ELR (cell line): ENCODE measurements around the gene MINDY4.
A peak's percentile ranks its signal among the peaks of the same experiment; 100 is the strongest.

ENCODE experiments used
- DNase-seq: peaks from one replicate; pipeline ENCODE4 v3.0.0-alpha.2; 2015; ENCODE audit warnings: low read depth

Gene MINDY4

DNA sequence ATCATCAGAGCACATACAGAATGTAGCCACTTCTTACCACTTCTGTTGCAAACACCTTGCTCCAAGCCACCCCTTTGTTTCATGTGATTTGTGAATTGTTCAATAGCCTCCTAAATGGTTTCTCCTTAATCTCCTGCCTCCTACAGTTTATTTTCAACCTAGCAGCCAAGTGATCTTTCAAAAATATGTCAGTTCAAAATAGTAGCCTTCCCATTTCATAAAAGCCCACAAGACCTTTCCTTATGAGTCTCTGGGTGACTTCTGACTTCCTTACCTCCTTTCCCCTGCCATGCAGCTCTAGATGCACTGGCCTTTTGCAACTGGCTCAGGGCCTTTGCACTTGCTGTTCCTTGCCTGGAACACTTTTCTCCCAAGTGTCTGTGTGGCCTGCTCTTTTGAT is 4.8 kb downstream of the MINDY4 start:
- DNase-seq = no peak

DNA sequence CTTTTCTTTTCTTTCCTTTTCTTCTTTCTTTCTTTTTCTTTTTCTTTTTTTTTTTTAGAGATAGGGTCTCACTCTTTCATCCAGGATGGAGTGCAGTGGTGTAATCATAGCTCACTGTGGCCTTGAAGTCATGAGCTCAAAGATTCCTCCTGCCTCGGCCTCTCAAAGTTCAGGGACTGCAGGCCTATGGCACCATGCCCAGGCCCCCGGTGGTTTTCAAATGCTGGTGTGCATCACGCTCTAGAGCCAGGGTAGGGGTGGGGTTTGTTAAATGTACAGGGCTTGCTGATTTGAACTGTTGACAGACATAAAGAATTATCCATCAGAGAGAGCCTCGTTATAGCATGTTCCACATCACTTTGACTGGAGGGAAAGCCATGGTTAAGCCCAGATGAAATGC is 5.8 kb downstream of the MINDY4 start:
- no peak for DNase-seq

DNA sequence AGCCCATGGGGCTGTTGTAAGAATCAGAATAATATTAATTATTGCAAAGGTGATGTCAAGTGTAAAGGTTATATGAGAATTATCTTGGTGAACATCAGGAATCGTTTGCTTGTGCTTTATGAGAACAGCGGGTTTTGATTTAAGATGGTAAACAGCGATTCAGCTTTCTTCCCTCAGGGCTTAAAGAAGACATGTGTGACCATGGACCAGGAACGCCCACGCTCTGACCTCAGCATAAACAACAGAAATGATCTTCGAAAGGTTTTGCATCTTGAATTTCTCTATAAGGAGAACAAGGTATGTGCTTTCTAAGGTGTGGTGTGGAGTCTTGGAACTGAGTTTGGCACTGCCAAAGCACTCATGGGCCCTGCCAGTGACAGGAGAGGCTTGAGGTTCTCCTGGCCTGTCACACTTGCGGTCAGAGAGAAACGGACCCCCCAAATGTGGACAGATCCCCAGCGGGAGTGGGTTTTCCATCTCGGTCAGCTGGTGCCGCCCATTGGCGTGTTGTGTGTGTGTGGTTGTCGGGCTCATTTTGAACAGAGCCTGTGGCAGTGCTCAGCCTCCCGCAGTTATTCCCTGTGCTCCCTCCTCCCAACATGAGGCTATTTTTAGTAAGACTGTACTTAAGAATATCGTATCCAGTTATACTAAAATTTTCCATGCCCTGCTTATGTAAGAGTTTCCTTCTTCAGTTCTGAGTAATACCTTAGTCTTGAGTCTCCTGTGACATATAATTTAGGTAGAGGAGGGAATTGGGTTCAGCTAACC is 7.2 kb downstream of the MINDY4 start:
- DNase-seq = no peak

DNA sequence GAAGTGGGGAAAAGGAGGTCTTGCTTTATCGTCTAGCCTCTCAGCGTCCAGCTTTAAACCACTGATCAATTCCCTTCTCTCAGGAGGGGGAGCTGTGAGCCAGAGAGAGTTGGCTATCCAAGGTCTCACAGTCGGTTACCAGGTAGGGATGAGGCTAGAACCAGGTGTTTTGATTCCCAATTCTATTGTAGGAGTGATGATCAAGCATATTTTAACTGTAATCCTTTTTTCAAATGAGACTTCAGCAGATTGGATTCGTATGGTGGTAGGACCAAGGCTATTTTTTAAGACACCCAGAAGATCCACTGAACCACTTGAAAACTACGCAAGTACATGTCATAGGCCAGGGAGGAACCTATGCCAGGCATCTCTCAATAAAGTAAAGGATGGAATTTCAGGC is 8.4 kb downstream of the MINDY4 start:
- no peak for DNase-seq

DNA sequence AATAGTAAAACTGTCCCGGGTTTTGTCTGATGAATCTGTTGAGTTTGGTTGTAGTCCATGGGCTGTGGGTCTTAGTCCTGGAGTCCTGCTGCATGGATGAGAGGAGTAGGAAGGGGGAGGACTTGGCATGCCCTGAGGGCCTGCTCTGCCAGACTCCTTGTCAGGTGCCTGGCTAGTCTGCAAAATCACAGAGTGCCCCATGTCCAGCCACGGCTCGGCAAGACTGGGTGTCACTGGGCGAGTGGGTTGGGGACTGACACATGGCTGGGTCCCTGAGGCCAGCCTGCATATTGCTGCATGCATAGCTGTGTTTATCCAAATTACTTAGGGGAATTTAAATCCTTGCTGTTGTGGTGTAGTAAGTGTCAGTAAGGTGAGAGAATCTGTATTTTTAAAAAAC is 9.7 kb downstream of the MINDY4 start:
- DNase-seq = no peak

DNA sequence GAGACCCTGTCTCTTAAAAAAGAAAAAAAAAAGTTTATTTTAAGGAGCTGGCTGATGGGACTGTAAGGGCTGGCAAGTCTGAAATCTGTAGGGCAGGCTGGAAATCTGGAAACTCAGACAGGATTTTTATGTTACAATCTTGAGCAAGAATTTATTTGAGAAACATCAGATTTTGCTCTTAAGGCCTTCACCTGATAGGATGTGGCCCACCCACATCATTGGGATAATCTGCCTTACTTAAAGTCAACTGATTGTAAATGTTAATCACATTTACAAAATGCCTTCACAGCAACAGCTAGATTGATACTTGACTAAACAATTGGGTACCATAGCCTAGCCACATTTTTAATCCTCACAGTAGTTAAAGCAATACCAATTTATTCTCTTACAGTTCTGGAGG is 11.5 kb downstream of the MINDY4 start:
- no peak for DNase-seq

DNA sequence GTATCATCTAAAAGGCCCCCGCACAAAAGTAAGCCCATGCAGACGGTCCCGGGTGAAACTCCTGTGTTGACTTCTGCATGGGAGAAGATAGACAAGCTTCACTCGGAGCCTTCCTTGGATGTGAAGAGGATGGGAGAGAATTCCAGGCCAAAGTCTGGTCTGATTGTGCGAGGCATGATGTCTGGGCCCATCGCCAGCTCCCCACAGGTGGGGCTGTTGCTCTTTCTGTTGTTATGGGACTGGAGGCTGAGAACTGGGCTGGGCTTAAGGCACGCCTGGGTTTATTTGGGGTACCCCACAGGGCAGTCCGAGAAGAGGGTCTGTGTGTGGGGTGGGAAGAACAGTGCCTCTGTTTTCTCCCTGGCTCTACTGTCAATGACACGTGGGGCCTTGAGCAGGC is 14.6 kb downstream of the MINDY4 start:
- no peak for DNase-seq

DNA sequence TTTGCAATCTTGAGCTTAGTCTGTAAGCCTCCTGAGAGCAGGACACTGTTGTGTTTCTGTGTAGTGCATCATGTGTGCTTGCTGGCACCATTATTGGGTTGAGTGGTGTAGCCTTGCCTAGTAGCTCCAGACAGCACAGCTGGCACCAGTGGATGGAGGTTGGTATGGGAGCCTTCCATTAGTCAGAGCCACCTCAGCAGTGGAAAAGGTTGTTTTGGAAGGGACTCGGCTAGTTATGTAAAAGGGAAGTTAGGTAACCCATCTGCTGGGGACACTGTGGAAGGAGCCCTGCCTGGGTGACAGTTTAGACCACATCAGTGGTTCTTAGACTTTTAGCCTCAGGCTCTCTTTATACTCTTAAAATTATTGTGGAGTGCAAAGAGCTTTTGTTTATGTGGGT is 16.3 kb downstream of the MINDY4 start:
- DNase-seq = no peak

DNA sequence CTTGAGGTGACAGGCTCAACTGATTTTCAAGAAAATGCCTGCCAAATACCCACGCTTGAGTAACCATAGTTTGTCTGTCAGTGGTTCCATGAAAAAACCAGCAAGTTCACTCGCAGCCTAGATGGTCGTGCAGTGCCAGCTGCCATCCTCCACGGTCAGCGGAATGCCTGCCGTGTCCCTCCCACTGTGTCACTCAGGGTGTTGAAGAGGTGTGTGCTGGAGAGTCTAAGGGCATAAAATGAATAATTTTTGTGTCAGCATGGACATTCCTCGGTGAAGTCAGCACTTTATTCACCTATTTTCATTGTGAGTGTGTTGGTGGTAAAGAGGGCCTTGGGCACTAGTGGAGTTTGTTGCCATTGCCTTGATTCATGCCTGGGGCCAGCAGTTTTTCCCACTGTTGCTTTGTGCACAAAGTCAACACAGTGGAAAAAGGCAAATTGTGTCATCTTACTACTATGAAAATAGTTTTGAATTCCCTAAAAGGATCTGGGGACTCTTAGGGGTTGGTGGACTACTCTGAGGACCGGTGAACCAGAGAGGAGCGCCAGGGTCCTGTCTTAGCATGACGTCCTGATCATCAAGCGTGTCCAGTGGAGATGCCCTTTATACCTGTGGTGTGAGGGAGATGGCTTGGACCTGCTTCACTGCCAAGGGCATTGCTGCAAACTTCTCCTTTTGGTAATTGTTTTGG is 17.6 kb downstream of the MINDY4 start:
- no peak for DNase-seq

DNA sequence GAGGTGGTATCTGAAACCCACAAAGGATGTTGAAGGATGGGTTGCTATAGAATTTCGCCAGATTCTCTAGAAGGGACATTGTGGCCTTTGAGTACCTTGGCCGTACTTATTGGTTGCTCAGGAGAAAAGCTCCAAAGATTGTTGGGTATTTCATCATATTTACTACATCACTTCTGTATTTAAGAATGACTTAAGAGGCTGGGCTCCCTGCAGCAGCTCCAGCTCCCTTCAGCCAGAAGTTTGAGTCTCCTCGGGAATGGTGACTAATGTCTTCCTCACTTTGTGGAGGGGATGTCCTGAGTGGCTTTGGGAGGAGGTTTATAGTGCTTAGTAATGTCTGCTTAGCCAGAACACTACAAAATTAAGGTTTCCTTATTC is 18.1 kb downstream of the MINDY4 start:
- DNase-seq = peak; percentile 93

DNA sequence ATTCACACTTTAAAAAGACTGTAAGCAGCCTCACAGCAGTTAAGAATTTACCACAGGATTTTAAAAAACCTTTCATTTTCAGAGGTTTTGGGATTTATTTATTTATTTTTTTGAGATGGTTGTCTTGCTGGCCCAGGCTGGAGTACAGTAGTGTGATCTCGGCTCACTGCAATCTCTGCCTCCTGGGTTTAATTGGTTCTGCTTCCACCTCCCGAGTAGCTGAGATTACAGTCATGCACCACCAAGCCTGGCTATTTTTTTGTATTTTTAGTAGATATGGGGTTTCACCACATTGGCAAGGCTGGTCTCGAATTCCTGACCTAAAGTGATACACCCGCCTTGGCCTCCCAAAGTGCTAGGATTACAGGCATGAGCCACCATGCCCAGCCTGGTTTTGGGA is 19.1 kb downstream of the MINDY4 start:
- no peak for DNase-seq

DNA sequence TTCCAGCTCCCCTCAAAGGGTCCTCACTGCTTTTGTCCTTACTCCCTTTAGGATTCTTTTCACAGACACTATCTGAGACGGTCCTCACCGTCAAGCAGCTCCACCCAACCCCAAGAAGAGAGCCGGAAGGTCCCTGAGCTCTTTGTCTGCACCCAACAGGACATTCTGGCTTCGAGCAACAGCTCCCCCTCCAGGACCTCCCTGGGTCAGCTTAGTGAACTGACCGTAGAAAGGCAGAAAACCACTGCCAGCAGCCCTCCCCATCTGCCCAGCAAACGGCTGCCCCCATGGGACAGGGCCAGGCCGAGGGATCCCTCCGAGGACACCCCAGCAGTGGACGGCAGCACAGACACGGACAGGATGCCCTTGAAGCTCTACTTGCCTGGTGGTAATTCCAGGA is 19.9 kb downstream of the MINDY4 start:
- DNase-seq = no peak

DNA sequence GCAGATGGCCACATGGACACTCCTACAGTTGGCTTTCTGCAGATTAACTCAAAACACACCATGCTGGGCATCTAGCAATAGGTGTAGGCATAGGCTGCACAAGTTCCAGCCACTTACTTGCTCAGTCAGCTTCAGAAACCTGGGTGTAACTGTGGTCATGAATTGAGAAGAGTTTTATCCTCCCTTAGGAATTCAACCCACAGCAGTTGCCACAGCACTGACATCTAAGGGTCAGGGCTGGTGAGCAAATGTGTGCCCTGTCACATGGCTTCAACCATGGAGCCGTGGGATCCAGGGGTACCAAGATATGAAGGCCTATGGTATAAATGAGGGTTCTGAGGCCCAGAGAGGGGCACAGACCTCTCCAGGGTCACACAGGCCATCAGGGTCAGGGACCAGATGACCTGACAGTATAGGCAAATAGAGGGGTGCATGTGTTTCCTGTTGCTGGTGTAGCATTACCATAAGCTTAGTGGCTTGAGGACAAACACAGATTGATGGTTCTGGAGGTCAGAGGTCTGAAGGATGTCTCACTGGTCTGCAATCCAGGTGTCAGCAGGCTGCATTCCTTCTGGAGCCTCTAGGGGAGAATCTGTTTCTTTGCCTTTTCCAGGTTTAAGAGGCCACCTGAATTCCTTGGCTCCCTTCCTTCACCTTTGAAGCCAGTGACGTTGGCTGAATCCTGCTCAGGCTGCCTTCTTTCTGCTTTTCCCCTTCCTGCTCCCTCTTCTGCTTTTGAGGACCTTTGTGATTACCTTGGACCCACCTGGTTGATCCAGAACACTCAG is 24.1 kb downstream of the MINDY4 start:
- DNase-seq = peak; percentile 33

DNA sequence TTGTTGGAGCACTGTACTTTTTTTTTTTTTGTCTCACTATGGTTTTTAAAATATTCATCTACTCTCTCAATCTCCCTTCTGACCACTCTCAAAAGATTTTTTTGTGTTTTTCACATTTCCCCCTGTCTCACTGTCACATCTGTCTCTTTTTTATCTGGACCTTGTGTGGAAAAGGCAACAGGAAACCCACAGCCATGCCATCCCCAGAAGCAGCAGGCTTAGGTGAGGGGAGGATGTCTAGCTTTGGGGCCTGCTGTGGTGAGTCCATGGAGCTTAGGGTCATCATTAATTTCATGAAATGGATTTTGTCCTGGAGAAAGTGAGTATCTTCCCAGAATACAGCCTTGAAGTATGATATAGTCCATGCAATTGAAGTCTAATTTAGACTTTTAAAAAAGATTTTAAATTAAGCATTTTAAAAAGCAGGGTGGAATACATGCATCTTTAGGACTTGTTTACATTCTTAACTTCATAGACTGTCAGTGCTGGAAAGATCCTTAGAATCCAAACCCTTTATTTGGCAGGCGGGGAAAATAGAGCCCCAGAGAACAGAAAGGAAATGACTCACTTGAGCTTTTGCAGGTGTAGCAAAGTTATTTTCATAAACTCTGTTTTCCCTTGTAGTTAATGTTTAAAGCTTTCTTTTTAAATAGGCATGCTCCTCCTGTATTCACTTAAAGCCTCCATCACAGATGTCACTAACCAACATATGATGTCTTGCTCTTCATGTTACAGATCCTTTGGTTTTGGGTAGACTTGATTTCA is 25.1 kb downstream of the MINDY4 start:
- DNase-seq = peak; percentile 62

DNA sequence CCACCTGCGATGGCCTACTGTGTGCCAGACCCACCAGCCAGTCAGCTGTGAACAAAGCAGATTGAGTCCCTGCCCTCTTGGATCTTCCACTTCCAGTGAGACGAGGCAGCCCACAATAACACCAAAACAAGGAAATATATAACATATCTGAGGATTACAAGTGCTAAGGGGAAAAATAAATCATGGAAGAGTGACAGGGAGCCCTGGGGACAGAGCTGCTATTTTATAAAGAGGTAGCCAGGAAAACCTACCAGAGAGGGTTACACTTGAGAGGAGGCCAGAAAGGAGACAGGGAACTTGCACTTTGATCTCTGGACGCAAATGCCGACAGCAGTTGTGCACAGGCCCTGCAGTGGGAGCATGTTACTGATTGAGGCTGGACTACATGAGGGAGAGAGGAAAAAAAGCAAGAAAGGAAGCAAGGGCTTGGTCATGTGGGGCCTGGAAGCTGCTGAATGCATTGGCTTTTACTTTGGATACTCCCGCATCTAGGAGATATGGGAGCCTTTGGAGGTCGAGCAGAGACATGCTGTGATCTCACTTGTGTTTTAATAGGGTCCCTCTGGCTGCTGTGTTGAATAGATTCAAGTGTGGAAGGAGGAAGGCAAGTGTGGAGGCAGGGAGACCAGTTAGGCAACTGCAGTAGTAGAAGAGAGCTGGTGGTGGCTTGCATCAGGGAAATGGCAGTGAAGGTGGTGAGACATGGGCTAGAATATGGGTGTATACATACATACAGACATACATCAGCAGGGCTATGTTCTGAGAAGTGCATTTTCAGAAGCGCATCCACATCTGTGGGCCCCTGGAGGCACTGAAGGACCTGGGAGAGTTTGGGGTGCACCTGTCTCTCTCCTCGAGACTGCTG is 26.2 kb downstream of the MINDY4 start:
- DNase-seq = no peak

DNA sequence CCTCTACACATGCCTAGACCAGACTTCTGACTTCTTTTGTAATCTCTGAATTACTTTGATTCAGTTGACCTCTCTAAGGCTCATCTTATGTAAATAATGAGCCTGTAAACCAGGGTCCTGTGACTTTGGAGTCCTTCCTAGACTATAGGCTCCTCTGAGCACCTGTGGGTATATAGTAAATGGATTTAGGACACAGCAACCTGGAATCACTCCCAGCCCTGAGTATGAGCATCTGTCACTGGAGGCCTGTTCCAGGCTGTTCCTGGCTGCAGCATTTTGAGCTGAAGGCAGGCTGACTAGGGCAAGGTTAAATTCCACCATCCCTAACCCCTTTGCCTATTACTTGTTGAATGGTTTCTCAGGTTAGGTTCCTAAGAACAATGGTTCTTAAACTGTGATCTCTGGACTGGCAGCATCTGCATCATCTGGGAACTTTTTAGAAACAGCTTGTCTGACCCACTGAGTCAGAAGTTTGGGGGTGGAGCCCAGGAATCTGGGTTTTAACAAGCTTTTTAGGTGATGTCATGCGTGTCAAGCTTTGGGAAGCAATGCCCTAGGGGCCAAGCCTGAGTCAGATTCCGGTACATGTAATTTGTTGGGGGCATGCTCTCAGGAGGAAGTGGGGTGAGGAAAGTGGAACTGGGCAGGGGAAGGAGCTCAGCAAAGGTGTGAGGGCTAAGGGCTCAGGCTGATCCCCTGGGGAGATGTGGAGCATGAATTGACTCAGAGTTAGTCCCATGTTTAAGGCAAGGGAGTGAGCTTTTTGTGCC is 28.2 kb downstream of the MINDY4 start:
- peak; percentile 99 for DNase-seq

DNA sequence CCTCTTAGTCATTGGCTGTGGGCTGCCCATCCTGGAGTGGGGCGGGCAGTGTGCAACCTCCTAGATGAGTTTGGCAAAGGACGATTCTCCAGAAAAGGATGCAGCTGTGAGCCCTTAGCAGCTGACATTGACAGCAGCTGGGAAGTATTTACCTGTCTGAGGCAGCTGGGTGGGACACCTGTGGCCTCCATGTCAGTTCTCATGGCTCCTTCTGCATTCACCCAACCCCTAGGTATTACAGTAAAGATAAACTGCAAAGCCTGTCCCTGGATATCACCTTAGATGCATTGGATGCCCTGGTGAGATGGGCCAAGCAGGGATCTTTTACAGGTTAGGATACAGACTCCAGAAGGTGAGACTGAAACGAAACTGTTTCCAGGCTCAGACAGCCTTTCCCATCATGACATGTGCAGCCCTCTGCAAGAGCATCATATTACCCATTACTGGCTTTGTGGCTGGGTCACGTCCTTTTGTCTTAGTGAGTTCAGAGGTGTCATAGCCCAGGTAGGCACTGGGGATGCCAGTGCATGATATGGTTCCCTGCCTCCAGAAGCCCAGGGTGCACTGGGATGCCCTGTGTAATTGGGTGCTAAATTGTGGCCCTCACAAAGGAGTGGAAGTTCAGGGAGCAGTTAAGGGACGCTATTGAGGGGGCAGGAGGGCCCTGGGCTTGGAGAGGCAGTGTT is 28.9 kb downstream of the MINDY4 start:
- peak; percentile 22 for DNase-seq

DNA sequence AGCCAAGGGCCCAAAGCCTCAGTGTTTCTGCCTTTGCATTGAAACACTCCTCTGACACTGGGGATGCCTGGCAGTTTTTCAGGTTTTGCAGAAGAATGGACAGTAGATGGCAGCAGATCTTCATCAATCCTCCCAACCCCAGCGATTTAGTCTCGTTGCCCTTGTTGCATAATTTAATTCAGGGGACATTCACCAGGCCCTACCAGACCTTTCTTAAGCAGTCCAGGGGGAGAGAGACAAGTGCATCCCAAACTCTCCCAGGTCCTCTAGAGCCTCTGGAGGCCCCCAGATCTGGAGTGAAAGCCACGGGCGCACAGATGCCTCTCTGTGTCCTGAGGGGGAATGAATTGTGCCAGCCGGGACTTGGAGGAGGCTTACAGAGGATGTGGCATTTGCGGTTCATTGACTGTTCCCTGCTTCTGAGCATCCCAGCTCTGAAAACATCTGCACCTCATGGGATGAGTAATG is 29.6 kb downstream of the MINDY4 start:
- peak; percentile 90 for DNase-seq

DNA sequence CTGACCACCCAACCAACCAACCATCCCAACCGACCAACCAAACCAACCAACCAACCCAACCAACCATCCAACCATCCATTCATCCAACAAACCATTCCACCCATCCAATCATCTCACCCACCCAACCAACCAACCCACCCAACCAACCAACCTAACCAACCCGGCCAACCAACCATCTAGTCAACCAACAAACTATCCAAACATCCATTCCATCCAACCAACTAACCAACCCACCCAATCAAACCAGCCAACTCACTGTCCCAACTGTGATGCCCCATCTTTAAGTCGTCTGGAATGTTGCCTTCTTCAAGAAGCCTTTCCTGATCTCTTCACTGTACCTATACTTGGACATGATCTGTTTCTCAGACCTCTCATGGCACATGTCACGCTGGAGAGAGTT is 31.6 kb downstream of the MINDY4 start:
- DNase-seq = no peak
